T-helper 17 cell (primary cell): ENCODE measurements around the gene ASNSD1. TPM values are rescaled to one million over a fixed set of nuclear protein-coding genes. Genes with fewer than 3 reads are reported as not detected.
A peak's percentile ranks its signal among the peaks of the same experiment; 100 is the strongest.
"Not testable (repeated sequence)": the region's sequence is repeated elsewhere in the genome, so short reads cannot be mapped to it uniquely, and the experiment has no call there.

ENCODE experiments used
- ATAC-seq: fragments of 150-1000 bp; cut with Tn5 transposase; 2 replicates; pipeline ENCODE4 v1.10.0; 2021; ENCODE audit warnings: mild to moderate bottlenecking, moderate library complexity
- DNase-seq, 3 donors: peaks; one replicate each; pipeline versions ENCODE4 v3.0.0 to v3.0.0-alpha.2; 2020 to 2021
- H3K9me3 ChIP-seq: one replicate; pipeline ENCODE4 v1.7.0; 2013; ENCODE audit warnings: low read length, mild to moderate bottlenecking; ENCODE audit not compliant: control insufficient read depth, poor library complexity, severe bottlenecking
- H3K27ac Mint-ChIP-seq: one replicate; pipeline ENCODE4 v1.8.0; 2022; ENCODE audit warnings: mild to moderate bottlenecking, moderate library complexity, mixed read lengths
- H3K27me3 Mint-ChIP-seq: one replicate; pipeline ENCODE4 v1.8.0; 2022; ENCODE audit warnings: mixed read lengths
- H3K36me3 Mint-ChIP-seq: one replicate; pipeline ENCODE4 v1.8.0; 2022; ENCODE audit warnings: low read depth, mixed read lengths
- H3K4me1 Mint-ChIP-seq: one replicate; pipeline ENCODE4 v1.8.0; 2022; ENCODE audit warnings: mild to moderate bottlenecking, mixed read lengths
- H3K4me3 Mint-ChIP-seq: one replicate; pipeline ENCODE4 v1.8.0; 2022; ENCODE audit warnings: mild to moderate bottlenecking, moderate library complexity, mixed read lengths
- total RNA-seq, 4 donors: library from RNA in 2 of 4; stranded (reverse) in 2 of 4; gene quantifications; one replicate each; pipeline ENCODE4 v1.2.3 and lab custom pipeline; 2022 to 2026

Gene ASNSD1
- total RNA-seq, 2 donors from 2014 or later: 34.2 to 40.4 TPM

- no peaks in the 10 kb centered on the region for H3K9me3 ChIP-seq
- Mint-ChIP-seq H3K4me3 (no peak overlapping the region), H3K4me1 (peaks cover 34% of the 10 kb centered on the region), H3K27ac (no peak overlapping the region), H3K36me3 (peaks cover 4% of the 10 kb centered on the region), H3K27me3 (no peaks in the 10 kb centered on the region)
- ATAC-seq: no peak
- no peak for DNase-seq
These were observed 20.6 kb downstream of the ASNSD1 start for GRCh38 chr2:189681903-189682302.

- no peak overlapping the region for H3K4me3 Mint-ChIP-seq
- no peaks in the 10 kb centered on the region for H3K27me3 Mint-ChIP-seq
- DNase-seq (no peak), ATAC-seq (no peak)
- peaks cover 6% of the 10 kb centered on the region for H3K36me3 Mint-ChIP-seq
- no peak overlapping the region for H3K27ac Mint-ChIP-seq
- no peaks in the 10 kb centered on the region for H3K9me3 ChIP-seq
- peaks cover 40% of the 10 kb centered on the region for H3K4me1 Mint-ChIP-seq
These were observed 22.1 kb downstream of the ASNSD1 start for GRCh38 chr2:189683348-189683747.

GRCh38 chr2:189684811-189685210 is 23.6 kb downstream of the ASNSD1 start:
- no peak for ATAC-seq
- Mint-ChIP-seq H3K36me3 (peaks cover 2% of the 10 kb centered on the region), H3K4me3 (no peak overlapping the region)

GRCh38 chr2:189685540-189686229 is 24.4 kb downstream of the ASNSD1 start:
- Mint-ChIP-seq H3K36me3 (peaks cover 2% of the 10 kb centered on the region), H3K4me3 (no peak overlapping the region), H3K4me1 (peaks cover 30% of the 10 kb centered on the region), H3K27ac (no peak overlapping the region), H3K27me3 (no peaks in the 10 kb centered on the region)
- H3K9me3 ChIP-seq: no peaks in the 10 kb centered on the region
- no peak for DNase-seq
- ATAC-seq: no peak

More at GRCh38 chr2:189684811-189685210, 23.6 kb downstream of the ASNSD1 start:
- no peak for DNase-seq
- H3K27ac Mint-ChIP-seq: no peak overlapping the region
- no peaks in the 10 kb centered on the region for H3K9me3 ChIP-seq
- H3K4me1 Mint-ChIP-seq: peaks cover 34% of the 10 kb centered on the region
- H3K27me3 Mint-ChIP-seq: no peaks in the 10 kb centered on the region

GRCh38 chr2:189687796-189688195 is 26.5 kb downstream of the ASNSD1 start:
- not testable (repeated sequence) for ATAC-seq, H3K36me3 Mint-ChIP-seq, H3K27ac Mint-ChIP-seq, H3K9me3 ChIP-seq, H3K27me3 Mint-ChIP-seq, H3K4me3 Mint-ChIP-seq, DNase-seq
- peaks cover 26% of the 10 kb centered on the region for H3K4me1 Mint-ChIP-seq

- no peaks in the 10 kb centered on the region for H3K9me3 ChIP-seq
- DNase-seq (no peak), ATAC-seq (no peak)
- Mint-ChIP-seq H3K27ac (peak overlapping the region; percentile 1), H3K27me3 (no peaks in the 10 kb centered on the region), H3K4me3 (no peak overlapping the region), H3K4me1 (peaks cover 4% of the 10 kb centered on the region), H3K36me3 (no peaks in the 10 kb centered on the region)
These were observed 35.0 kb downstream of the ASNSD1 start for GRCh38 chr2:189696223-189696622.

- DNase-seq (no peak), ATAC-seq (peak; percentile 65)
- H3K9me3 ChIP-seq: no peaks in the 10 kb centered on the region
- no peaks in the 10 kb centered on the region for H3K36me3 Mint-ChIP-seq
- no peak overlapping the region for H3K4me3 Mint-ChIP-seq
- H3K27me3 Mint-ChIP-seq: no peaks in the 10 kb centered on the region
- peaks cover 4% of the 10 kb centered on the region for H3K4me1 Mint-ChIP-seq
- no peak overlapping the region for H3K27ac Mint-ChIP-seq
These were observed 37.0 kb downstream of the ASNSD1 start for GRCh38 chr2:189698020-189698887.

- Mint-ChIP-seq H3K27me3 (no peaks in the 10 kb centered on the region), H3K4me3 (no peak overlapping the region), H3K36me3 (no peaks in the 10 kb centered on the region), H3K4me1 (peaks cover 4% of the 10 kb centered on the region), H3K27ac (no peak overlapping the region)
- DNase-seq (no peak), ATAC-seq (no peak)
- no peaks in the 10 kb centered on the region for H3K9me3 ChIP-seq
These were observed 39.4 kb downstream of the ASNSD1 start for GRCh38 chr2:189700681-189701080.

GRCh38 chr2:189702071-189702470 is 40.8 kb downstream of the ASNSD1 start:
- ATAC-seq (no peak), DNase-seq (no peak)
- Mint-ChIP-seq H3K4me1 (peaks cover 4% of the 10 kb centered on the region), H3K36me3 (no peaks in the 10 kb centered on the region), H3K27ac (no peak overlapping the region), H3K4me3 (no peak overlapping the region), H3K27me3 (no peaks in the 10 kb centered on the region)
- H3K9me3 ChIP-seq: no peaks in the 10 kb centered on the region

- no peak overlapping the region for H3K4me3 Mint-ChIP-seq
- H3K36me3 Mint-ChIP-seq: peaks cover 2% of the 10 kb centered on the region
- H3K27me3 Mint-ChIP-seq: no peaks in the 10 kb centered on the region
- no peak for ATAC-seq
- DNase-seq: no peak
- no peaks in the 10 kb centered on the region for H3K4me1 Mint-ChIP-seq
- H3K9me3 ChIP-seq: no peaks in the 10 kb centered on the region
- H3K27ac Mint-ChIP-seq: no peak overlapping the region
These were observed 48.4 kb downstream of the ASNSD1 start for GRCh38 chr2:189709501-189710221.

- not testable (repeated sequence) for ATAC-seq, H3K4me3 Mint-ChIP-seq, H3K4me1 Mint-ChIP-seq, H3K36me3 Mint-ChIP-seq, DNase-seq, H3K9me3 ChIP-seq, H3K27me3 Mint-ChIP-seq, H3K27ac Mint-ChIP-seq
These were observed 56.3 kb downstream of the ASNSD1 start for GRCh38 chr2:189717593-189717992.

GRCh38 chr2:189719571-189719970 is 58.3 kb downstream of the ASNSD1 start:
- no peaks in the 10 kb centered on the region for H3K36me3 Mint-ChIP-seq
- no peak overlapping the region for H3K27ac Mint-ChIP-seq
- no peaks in the 10 kb centered on the region for H3K4me1 Mint-ChIP-seq
- DNase-seq: no peak
- no peak for ATAC-seq
- no peaks in the 10 kb centered on the region for H3K9me3 ChIP-seq
- no peaks in the 10 kb centered on the region for H3K27me3 Mint-ChIP-seq
- no peak overlapping the region for H3K4me3 Mint-ChIP-seq
